Neural progenitor cell (in vitro differentiated cells): ENCODE results near the gene CPXM2. TPM values are rescaled to one million over a fixed set of nuclear protein-coding genes. Genes with fewer than 3 reads are reported as not detected.

Experiments used
- DNase-seq: peaks from one replicate; pipeline ENCODE4 v3.0.0-alpha.2; 2016; ENCODE audit warnings: low spot score
- H2AFZ ChIP-seq: fragments of 200-600 bp; sonication (generic); replicated peaks from 2 replicates; pipeline ENCODE4 v1.6.1; 2016; ENCODE audit warnings: antibody characterized with exemption
- H3F3A ChIP-seq: fragments of 200-600 bp; sonication (generic); 2 replicates; pipeline ENCODE4 v1.6.1; 2016; ENCODE audit warnings: antibody characterized with exemption, low read depth
- H3K27ac ChIP-seq: fragments of 200-600 bp; sonication (generic); 2 replicates; pipeline ENCODE4 v1.5.1; 2016; ENCODE audit warnings: mild to moderate bottlenecking
- H3K27me3 ChIP-seq: fragments of 200-600 bp; sonication (generic); 2 replicates; pipeline ENCODE4 v1.6.1; 2016; ENCODE audit warnings: mild to moderate bottlenecking, moderate library complexity
- H3K36me3 ChIP-seq: fragments of 200-600 bp; sonication (generic); 2 replicates; pipeline ENCODE4 v1.5.1; 2016
- H3K4me1 ChIP-seq: fragments of 200-600 bp; sonication (generic); 2 replicates; pipeline ENCODE4 v1.6.1; 2016; ENCODE audit warnings: mixed run types
- H3K4me2 ChIP-seq: fragments of 200-600 bp; sonication (generic); 2 replicates; pipeline ENCODE4 v1.6.1; 2016
- H3K4me3 ChIP-seq: fragments of 200-600 bp; sonication (generic); 2 replicates; pipeline ENCODE4 v1.5.1; 2016
- H3K79me2 ChIP-seq: fragments of 200-600 bp; sonication (generic); 2 replicates; pipeline ENCODE4 v1.6.1; 2016; ENCODE audit warnings: low read depth
- H3K9ac ChIP-seq: fragments of 200-600 bp; sonication (generic); 2 replicates; pipeline ENCODE4 v1.6.1; 2016
- H3K9me3 ChIP-seq: fragments of 200-600 bp; sonication (generic); 2 replicates; pipeline ENCODE4 v1.5.1; 2016; ENCODE audit warnings: low read depth
- H4K20me1 ChIP-seq: fragments of 200-600 bp; sonication (generic); 2 replicates; pipeline ENCODE4 v1.6.1; 2016; ENCODE audit warnings: low read depth
- H3K27ac Mint-ChIP-seq: 3 replicates; pipeline ENCODE4 v1.8.0; 2021; ENCODE audit warnings: mixed read lengths
- H3K27me3 Mint-ChIP-seq: 2 replicates; pipeline ENCODE4 v1.8.0; 2022; ENCODE audit warnings: low read depth, mild to moderate bottlenecking, inconsistent platforms, moderate library complexity, mixed read lengths; ENCODE audit not compliant: insufficient read depth
- H3K36me3 Mint-ChIP-seq: 3 replicates; pipeline ENCODE4 v1.8.0; 2021; ENCODE audit warnings: mixed read lengths
- H3K4me1 Mint-ChIP-seq: 3 replicates; pipeline ENCODE4 v1.8.0; 2021; ENCODE audit warnings: mixed read lengths
- H3K4me3 Mint-ChIP-seq: 3 replicates; pipeline ENCODE4 v1.8.0; 2021; ENCODE audit warnings: mild to moderate bottlenecking, moderate library complexity, mixed read lengths
- H3K9me3 Mint-ChIP-seq: 3 replicates; pipeline ENCODE4 v1.8.0; 2020; ENCODE audit warnings: mixed read lengths
- EZH2 ChIP-seq: fragments of 200-600 bp; sonication (generic); IDR thresholded peaks from 2 replicates; pipeline ENCODE4 v1.6.1; 2017; ENCODE audit warnings: antibody characterized with exemption, mild to moderate bottlenecking, moderate library complexity
- EZH2phosphoT487 ChIP-seq: fragments of 200-600 bp; sonication (generic); IDR thresholded peaks from 2 replicates; pipeline ENCODE4 v1.6.1; 2017; ENCODE audit warnings: antibody characterized with exemption
- total RNA-seq: library from RNA; depleted of rRNA; stranded (reverse); fragments of >200 nt; gene quantifications from 2 replicates; pipeline ENCODE4 v1.2.3, GENCODE V29; 2015; ENCODE audit warnings: low replicate concordance
- TF ChIP-seq, protein P1 (sequence below): fragments of 200-600 bp; sonication (generic); IDR thresholded peaks from 2 replicates; pipeline ENCODE4 v1.5.1; 2017; ENCODE audit warnings: antibody characterized with exemption, mild to moderate bottlenecking

The CPXM2 gene
- total RNA-seq, 1 donor from 2014 or later: not detected

DNA sequence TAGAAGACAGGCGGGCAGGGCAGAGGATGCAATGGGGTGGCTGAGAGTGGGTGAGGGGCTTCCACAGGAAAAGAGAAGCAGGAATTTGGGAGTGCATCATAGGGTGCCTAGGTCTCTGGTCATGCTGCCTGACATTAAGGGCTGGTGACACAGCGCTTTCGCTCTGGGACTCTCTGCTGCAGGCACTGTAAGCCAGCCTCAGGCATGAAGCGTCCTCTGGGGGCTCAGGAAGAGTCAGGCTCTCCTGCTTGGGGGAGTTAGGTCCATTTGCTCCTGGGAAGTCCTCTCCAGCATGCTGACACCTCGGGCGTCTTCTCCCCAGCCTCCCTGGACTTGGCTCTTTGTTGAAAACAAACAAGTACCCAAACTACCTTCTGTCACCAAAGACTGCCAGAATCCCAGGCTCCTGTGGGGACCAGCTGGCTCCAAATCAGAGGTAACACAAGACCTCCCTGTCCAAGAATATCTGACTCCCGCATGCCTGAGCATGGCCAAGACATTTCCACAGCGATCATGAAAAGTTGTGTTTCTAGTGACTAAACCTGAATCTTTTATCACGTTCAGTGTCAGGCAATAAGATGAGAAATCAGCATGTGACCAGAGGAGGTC, 170.1 kb downstream of the CPXM2 start:
- DNase-seq: no peak
- no peak overlapping the region for H3K27ac Mint-ChIP-seq
- peaks cover 7% of the 10 kb centered on the region for H3K27me3 Mint-ChIP-seq

DNA sequence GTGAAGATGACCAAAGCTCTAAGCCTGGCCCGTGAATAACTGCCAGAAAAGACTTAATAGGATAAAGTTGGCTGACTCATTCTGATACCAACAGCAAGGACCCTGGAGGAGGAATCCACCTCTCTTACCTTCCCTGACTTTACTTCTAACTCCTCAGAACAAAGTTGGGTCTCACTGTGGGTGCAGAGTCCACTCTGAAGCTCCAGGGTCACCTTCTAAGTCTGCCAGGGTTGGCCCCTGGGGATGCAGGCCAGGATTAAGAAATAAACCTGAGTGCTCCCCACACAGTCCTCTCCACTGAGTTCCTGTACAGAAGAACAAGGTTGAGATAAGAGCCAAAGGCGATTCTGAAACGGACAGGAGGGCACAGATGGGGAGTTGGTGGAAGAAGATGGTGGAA, 171.1 kb downstream of the CPXM2 start:
- H3K36me3 Mint-ChIP-seq: no peaks in the 10 kb centered on the region
- Histone ChIP-seq H3K4me2 (no peak overlapping the region), H3K9me3 (no peaks in the 10 kb centered on the region), H3K9ac (no peak overlapping the region), H3K27ac (no peak overlapping the region), H3K4me3 (no peak overlapping the region), H3K4me1 (no peaks in the 10 kb centered on the region), H2AFZ (no peak overlapping the region), H3K36me3 (no peaks in the 10 kb centered on the region), H3K79me2 (no peaks in the 10 kb centered on the region), H3K27me3 (no peaks in the 10 kb centered on the region), H3F3A (no peaks in the 10 kb centered on the region), H4K20me1 (no peaks in the 10 kb centered on the region)
- H3K27me3 Mint-ChIP-seq: peaks cover 7% of the 10 kb centered on the region
- TF ChIP-seq EZH2phosphoT487 (no peak), EZH2 (no peak)
- TF ChIP-seq, protein P1, sequence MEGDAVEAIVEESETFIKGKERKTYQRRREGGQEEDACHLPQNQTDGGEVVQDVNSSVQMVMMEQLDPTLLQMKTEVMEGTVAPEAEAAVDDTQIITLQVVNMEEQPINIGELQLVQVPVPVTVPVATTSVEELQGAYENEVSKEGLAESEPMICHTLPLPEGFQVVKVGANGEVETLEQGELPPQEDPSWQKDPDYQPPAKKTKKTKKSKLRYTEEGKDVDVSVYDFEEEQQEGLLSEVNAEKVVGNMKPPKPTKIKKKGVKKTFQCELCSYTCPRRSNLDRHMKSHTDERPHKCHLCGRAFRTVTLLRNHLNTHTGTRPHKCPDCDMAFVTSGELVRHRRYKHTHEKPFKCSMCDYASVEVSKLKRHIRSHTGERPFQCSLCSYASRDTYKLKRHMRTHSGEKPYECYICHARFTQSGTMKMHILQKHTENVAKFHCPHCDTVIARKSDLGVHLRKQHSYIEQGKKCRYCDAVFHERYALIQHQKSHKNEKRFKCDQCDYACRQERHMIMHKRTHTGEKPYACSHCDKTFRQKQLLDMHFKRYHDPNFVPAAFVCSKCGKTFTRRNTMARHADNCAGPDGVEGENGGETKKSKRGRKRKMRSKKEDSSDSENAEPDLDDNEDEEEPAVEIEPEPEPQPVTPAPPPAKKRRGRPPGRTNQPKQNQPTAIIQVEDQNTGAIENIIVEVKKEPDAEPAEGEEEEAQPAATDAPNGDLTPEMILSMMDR: no peak
- H3K9me3 Mint-ChIP-seq: no peaks in the 10 kb centered on the region
- H3K4me1 Mint-ChIP-seq: no peaks in the 10 kb centered on the region
- H3K27ac Mint-ChIP-seq: no peak overlapping the region
- no peak for DNase-seq
- H3K4me3 Mint-ChIP-seq: no peak overlapping the region

More for the DNA sequence above, 170.1 kb downstream of the CPXM2 start:
- no peak overlapping the region for H3K4me3 ChIP-seq
- no peak overlapping the region for H3K4me2 ChIP-seq
- H3K9me3 ChIP-seq: no peaks in the 10 kb centered on the region
- H3K79me2 ChIP-seq: no peaks in the 10 kb centered on the region
- H3K9me3 Mint-ChIP-seq: no peaks in the 10 kb centered on the region
- no peaks in the 10 kb centered on the region for H3K36me3 ChIP-seq
- no peaks in the 10 kb centered on the region for H3F3A ChIP-seq
- TF ChIP-seq EZH2 (no peak), EZH2phosphoT487 (no peak)
- TF ChIP-seq, protein P1: no peak
- no peaks in the 10 kb centered on the region for H3K4me1 ChIP-seq
- no peak overlapping the region for H3K4me3 Mint-ChIP-seq
- no peak overlapping the region for H3K27ac ChIP-seq
- no peaks in the 10 kb centered on the region for H4K20me1 ChIP-seq
- H3K9ac ChIP-seq: no peak overlapping the region
- no peaks in the 10 kb centered on the region for H3K4me1 Mint-ChIP-seq
- no peaks in the 10 kb centered on the region for H3K27me3 ChIP-seq
- H3K36me3 Mint-ChIP-seq: no peaks in the 10 kb centered on the region
- no peak overlapping the region for H2AFZ ChIP-seq

DNA sequence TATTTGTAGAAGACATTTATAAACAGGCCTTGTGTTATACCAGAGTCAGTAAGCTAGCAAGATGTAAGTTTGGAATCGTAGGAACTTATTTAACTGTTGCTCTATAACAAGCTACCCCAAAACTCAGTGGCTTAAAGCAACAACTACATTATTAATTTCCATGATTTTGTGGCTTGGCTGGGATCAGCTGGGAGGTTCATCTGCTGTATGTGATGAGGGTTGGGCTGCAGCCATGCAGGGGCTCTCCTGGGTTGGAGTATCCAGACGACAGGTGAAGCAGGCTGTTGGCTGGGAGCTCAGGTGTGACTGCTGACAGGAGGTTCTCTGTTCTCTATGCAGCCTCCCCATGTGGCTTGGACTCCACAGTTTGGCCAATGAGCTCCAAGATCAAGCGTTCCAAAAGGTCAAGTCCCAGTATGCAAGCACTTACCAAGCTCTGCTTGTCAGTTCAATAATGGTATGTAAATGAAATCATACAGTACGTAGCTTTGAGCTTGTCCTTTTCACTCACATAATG, 173.0 kb downstream of the CPXM2 start:
- no peak overlapping the region for H3K27ac ChIP-seq
- H3F3A ChIP-seq: no peaks in the 10 kb centered on the region
- H2AFZ ChIP-seq: no peak overlapping the region
- H3K79me2 ChIP-seq: no peaks in the 10 kb centered on the region
- H3K36me3 Mint-ChIP-seq: no peaks in the 10 kb centered on the region
- H3K4me2 ChIP-seq: no peak overlapping the region
- no peak overlapping the region for H3K4me3 ChIP-seq
- H3K27me3 ChIP-seq: no peaks in the 10 kb centered on the region
- no peak overlapping the region for H3K27ac Mint-ChIP-seq
- no peaks in the 10 kb centered on the region for H3K9me3 Mint-ChIP-seq
- no peak for DNase-seq
- H3K4me1 Mint-ChIP-seq: no peaks in the 10 kb centered on the region
- no peaks in the 10 kb centered on the region for H3K4me1 ChIP-seq
- TF ChIP-seq EZH2 (no peak), EZH2phosphoT487 (no peak)
- TF ChIP-seq, protein P1: no peak
- no peaks in the 10 kb centered on the region for H3K9me3 ChIP-seq
- no peaks in the 10 kb centered on the region for H3K36me3 ChIP-seq
- H3K4me3 Mint-ChIP-seq: no peak overlapping the region
- peaks cover 7% of the 10 kb centered on the region for H3K27me3 Mint-ChIP-seq
- H4K20me1 ChIP-seq: no peaks in the 10 kb centered on the region
- no peak overlapping the region for H3K9ac ChIP-seq
